Osteoblast (primary cell): Measurements from ENCODE around the gene OR7G2. TPM values are rescaled to one million over a fixed set of nuclear protein-coding genes. Genes with fewer than 3 reads are reported as not detected.

Experiments
- DNase-seq: peaks from one replicate; pipeline ENCODE4 v3.0.0; 2011; ENCODE audit warnings: low spot score, mixed read lengths; ENCODE audit not compliant: insufficient read length; ENCODE audit errors: missing footprints
- H2AFZ ChIP-seq: 2 replicates; pipeline ENCODE4 v1.6.0; 2011; ENCODE audit warnings: mild to moderate bottlenecking, low read length
- H3K27ac ChIP-seq: 2 replicates; pipeline ENCODE4 v1.5.1; 2011; ENCODE audit warnings: mild to moderate bottlenecking, low read depth, low read length, moderate library complexity
- H3K27me3 ChIP-seq: 2 replicates; pipeline ENCODE4 v1.6.0; 2012; ENCODE audit warnings: mild to moderate bottlenecking, control low read depth, inconsistent platforms, low read length, moderate library complexity; ENCODE audit not compliant: insufficient read depth
- H3K36me3 ChIP-seq: 2 replicates; pipeline ENCODE4 v1.5.1; 2011; ENCODE audit warnings: mild to moderate bottlenecking, low read length, control low read depth, moderate library complexity; ENCODE audit not compliant: insufficient read depth
- H3K4me1 ChIP-seq: 2 replicates; pipeline ENCODE4 v1.5.1; 2011; ENCODE audit warnings: mild to moderate bottlenecking, low read length, control low read depth, moderate library complexity; ENCODE audit not compliant: insufficient read depth
- H3K4me2 ChIP-seq: 2 replicates; pipeline ENCODE4 v1.6.0; 2011; ENCODE audit warnings: mild to moderate bottlenecking, low read length; ENCODE audit not compliant: insufficient read depth
- H3K4me3 ChIP-seq: fragments of 200-600 bp; sonication (generic); 3 replicates; pipeline ENCODE4 v1.5.1; 2012; ENCODE audit warnings: mild to moderate bottlenecking, low read length, inconsistent platforms; ENCODE audit not compliant: insufficient read depth
- H3K79me2 ChIP-seq: 2 replicates; pipeline ENCODE4 v1.6.0; 2012; ENCODE audit warnings: mild to moderate bottlenecking, low read length, control low read depth, inconsistent platforms; ENCODE audit not compliant: insufficient read depth
- H3K9me3 ChIP-seq: 2 replicates; pipeline ENCODE4 v1.5.1; 2011; ENCODE audit warnings: low read depth, low read length, control low read depth
- H4K20me1 ChIP-seq: 2 replicates; pipeline ENCODE4 v1.6.0; 2012; ENCODE audit warnings: mild to moderate bottlenecking, low read length, control low read depth; ENCODE audit not compliant: insufficient read depth
- total RNA-seq: library from RNA; depleted of rRNA; stranded (reverse); fragments of >200 nt; gene quantifications from 2 replicates; pipeline ENCODE4 v1.2.3, GENCODE V29; 2012
- TF ChIP-seq, protein P1 (sequence below): IDR thresholded peaks from 2 replicates; pipeline ENCODE4 v1.5.1; 2011; ENCODE audit warnings: mild to moderate bottlenecking, low read depth, low read length, moderate library complexity; ENCODE audit errors: extremely low read depth

The OR7G2 gene
- total RNA-seq, 1 donor = not detected

DNA sequence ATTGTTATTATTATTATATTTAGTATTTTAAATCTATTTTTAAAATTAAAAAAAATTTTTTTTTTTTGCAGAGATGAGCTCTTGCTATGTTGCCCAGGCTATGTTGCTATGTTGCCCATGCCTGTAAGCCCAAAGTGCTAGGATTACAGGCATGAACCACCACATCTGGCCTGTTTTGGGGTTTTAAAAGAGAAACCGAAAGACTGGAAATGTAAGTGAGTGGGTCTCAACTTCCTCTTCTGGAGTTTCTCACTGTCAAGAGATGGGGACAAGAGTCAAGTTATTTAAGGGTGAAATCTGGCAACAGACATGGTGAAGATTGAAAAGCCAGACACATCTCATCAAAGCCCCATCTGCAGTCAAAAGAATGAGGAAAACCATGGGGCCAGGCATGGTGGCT is 23.7 kb upstream of the OR7G2 start:
- H4K20me1 ChIP-seq = no peaks in the 10 kb centered on the region
- H3K4me1 ChIP-seq = no peaks in the 10 kb centered on the region
- no peaks in the 10 kb centered on the region for H3K79me2 ChIP-seq
- H3K4me3 ChIP-seq = no peak overlapping the region
- H3K4me2 ChIP-seq = no peak overlapping the region
- no peak overlapping the region for H2AFZ ChIP-seq
- H3K27me3 ChIP-seq = no peaks in the 10 kb centered on the region
- H3K9me3 ChIP-seq = no peaks in the 10 kb centered on the region
- H3K36me3 ChIP-seq = no peaks in the 10 kb centered on the region
- no peak for DNase-seq
- no peak overlapping the region for H3K27ac ChIP-seq
- TF ChIP-seq, protein P1, sequence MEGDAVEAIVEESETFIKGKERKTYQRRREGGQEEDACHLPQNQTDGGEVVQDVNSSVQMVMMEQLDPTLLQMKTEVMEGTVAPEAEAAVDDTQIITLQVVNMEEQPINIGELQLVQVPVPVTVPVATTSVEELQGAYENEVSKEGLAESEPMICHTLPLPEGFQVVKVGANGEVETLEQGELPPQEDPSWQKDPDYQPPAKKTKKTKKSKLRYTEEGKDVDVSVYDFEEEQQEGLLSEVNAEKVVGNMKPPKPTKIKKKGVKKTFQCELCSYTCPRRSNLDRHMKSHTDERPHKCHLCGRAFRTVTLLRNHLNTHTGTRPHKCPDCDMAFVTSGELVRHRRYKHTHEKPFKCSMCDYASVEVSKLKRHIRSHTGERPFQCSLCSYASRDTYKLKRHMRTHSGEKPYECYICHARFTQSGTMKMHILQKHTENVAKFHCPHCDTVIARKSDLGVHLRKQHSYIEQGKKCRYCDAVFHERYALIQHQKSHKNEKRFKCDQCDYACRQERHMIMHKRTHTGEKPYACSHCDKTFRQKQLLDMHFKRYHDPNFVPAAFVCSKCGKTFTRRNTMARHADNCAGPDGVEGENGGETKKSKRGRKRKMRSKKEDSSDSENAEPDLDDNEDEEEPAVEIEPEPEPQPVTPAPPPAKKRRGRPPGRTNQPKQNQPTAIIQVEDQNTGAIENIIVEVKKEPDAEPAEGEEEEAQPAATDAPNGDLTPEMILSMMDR = no peak

DNA sequence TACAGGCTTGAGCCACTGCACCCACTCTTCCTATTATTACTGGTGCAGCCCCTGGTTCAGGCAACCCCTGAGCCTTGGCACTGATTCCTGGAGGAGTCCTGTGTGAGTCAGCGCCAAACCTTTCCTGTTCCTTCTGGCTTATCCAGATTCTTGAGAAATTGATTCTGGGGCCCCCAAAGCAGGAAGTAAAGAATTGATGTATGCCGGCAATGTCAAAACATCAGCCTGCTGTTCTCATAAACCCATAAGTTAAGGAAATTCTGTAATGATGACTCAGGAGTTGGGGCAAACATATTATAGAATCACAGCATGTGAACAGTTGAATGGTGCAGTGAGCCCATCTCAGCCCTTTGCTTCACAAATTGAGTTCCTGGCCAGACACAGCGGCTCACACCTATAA is 20.9 kb upstream of the OR7G2 start:
- Histone ChIP-seq H3K4me3 (no peak overlapping the region), H3K9me3 (no peaks in the 10 kb centered on the region), H3K4me2 (no peak overlapping the region), H3K27me3 (no peaks in the 10 kb centered on the region), H4K20me1 (no peaks in the 10 kb centered on the region), H2AFZ (no peak overlapping the region), H3K4me1 (no peaks in the 10 kb centered on the region), H3K79me2 (no peaks in the 10 kb centered on the region), H3K27ac (no peak overlapping the region), H3K36me3 (no peaks in the 10 kb centered on the region)
- DNase-seq = no peak
- TF ChIP-seq, protein P1 = no peak

DNA sequence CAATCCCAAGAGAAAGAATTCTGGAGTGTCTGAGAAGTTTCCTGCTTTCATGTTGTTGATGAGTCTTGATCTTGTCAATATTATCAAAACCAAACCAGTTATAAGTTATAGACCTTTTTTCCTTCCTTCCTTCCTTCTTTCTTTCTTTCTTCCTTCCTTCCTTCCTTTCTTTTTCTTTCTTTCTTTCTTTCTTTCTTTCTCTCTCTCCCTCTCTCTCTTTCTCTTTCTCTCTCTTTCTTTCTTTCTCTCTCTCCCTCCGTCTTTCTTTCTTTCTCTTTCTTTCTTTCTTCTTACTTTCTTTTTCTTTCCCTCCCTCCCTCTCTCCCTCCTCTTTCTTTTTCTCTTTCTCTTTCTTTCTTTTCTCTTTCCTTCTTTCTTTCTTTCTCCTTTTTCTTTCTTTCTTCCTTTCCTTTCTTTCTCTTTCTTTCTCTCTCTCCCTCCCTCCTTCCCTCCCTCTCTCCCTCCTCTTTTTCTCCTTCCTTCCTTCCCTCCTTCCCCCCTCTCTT is 19.7 kb upstream of the OR7G2 start, which contains the start of gene OR7G3:
Gene OR7G3, minus strand, starts transcription at position 51 of the 506 bp plus-strand sequence. Its CDS starts 0 bp downstream, at position 51.
- Histone ChIP-seq H3K9me3 (no peaks in the 10 kb centered on the region), H4K20me1 (no peaks in the 10 kb centered on the region), H3K4me3 (no peak within 1 kb of the TSS), H3K36me3 (no peaks in the 10 kb centered on the region), H3K27me3 (no peaks in the 10 kb centered on the region), H3K4me1 (no peaks in the 10 kb centered on the region), H2AFZ (no peak within 1 kb of the TSS), H3K79me2 (no peaks in the 10 kb centered on the region), H3K27ac (no peak within 1 kb of the TSS), H3K4me2 (no peak within 1 kb of the TSS)
- TF ChIP-seq, protein P1 = no peak
- DNase-seq = peak; percentile 64

DNA sequence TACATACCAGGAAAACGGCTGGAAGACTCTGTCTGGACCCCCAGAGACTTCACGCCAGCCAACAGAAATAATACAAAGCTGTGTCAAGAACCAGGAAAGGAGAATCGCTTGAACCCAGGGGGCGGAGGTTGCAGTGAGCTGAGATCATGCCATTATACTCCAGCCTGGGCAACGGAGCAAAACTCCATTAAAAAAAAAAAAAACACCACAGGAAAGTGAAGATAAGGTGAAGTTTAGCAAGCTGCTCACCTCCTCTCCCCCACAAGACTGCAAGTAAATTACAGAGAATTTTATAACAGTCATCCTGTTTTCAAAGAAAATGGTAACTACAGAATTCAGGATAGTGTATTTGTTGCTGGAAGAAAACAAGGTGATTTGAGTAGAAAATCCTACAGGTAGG is 9.3 kb upstream of the OR7G2 start:
- no peaks in the 10 kb centered on the region for H3K27me3 ChIP-seq
- no peak overlapping the region for H3K27ac ChIP-seq
- no peak overlapping the region for H2AFZ ChIP-seq
- TF ChIP-seq, protein P1 = no peak
- no peak overlapping the region for H3K4me2 ChIP-seq
- no peaks in the 10 kb centered on the region for H3K36me3 ChIP-seq
- no peak for DNase-seq
- no peaks in the 10 kb centered on the region for H4K20me1 ChIP-seq
- no peaks in the 10 kb centered on the region for H3K9me3 ChIP-seq
- no peaks in the 10 kb centered on the region for H3K4me1 ChIP-seq
- H3K4me3 ChIP-seq = no peak overlapping the region
- H3K79me2 ChIP-seq = no peaks in the 10 kb centered on the region
